ENCODE measurements around the gene GSTK1. TPM values are rescaled to one million over a fixed set of nuclear protein-coding genes. Genes with fewer than 3 reads are reported as not detected.

Gene GSTK1
- total and polyA plus RNA-seq, 4 donors: 98.9 to 253 (median 187) TPM

- TF ChIP-seq NR2F2 (IDR thresholded peaks at IDR 0.05) (peak; percentile 21), HNF4G (IDR thresholded peaks at IDR 0.05) (no peak), SP1 (IDR thresholded peaks at IDR 0.05) (no peak)
- peaks cover 8 to 44% (median 31%) of the 10 kb centered on the region in 4 donors for H3K4me1 ChIP-seq (ENCODE audit: control insufficient read depth in 4 of 4, insufficient read depth in 4 of 4, low read length in 3 of 4)
- no peak for DNase-seq (ENCODE audit: low spot score)
- no peak overlapping the region for H3K9ac ChIP-seq (ENCODE audit: low read depth in 1 of 2, low read length in 2 of 2)
- no peak overlapping the region for H3K4me3 ChIP-seq (ENCODE audit: low read depth in 1 of 3, low read length in 3 of 3)
- H3K36me3 ChIP-seq (ENCODE audit: control insufficient read depth in 4 of 4, insufficient read depth in 3 of 4, low read depth in 1 of 4, low read length in 3 of 4): peaks cover 0 to 26% (median 7%) of the 10 kb centered on the region in 4 donors
- H3K9me3 ChIP-seq (ENCODE audit: control insufficient read depth in 4 of 4, low read length in 3 of 4): no peaks in the 10 kb centered on the region
- WGBS: 63% methylated on average over 15 of the region's 15 CpGs
- no peaks in the 10 kb centered on the region for H3K27me3 ChIP-seq (ENCODE audit: control insufficient read depth in 4 of 4, insufficient read depth in 4 of 4, low read length in 3 of 4)
- H3K27ac ChIP-seq (ENCODE audit: low read depth in 1 of 2, low read length in 2 of 2): no peak overlapping the region
Measured at GRCh38 chr7:143265017-143265693, 1.9 kb downstream of the GSTK1 start.

- DNase-seq (ENCODE audit: low spot score): no peak
- TF ChIP-seq CTCF (IDR thresholded peaks at IDR 0.05; ENCODE audit: low read depth, low read length, missing input control): no peak
- no peak for TF ChIP-seq EGR1 (IDR thresholded peaks at IDR 0.05; ENCODE audit: low read depth in 2 of 2)
- TF ChIP-seq FOXA1 (IDR thresholded peaks at IDR 0.05): no peak
- peak; percentile 33 to 44 for TF ChIP-seq RAD21 (IDR thresholded peaks at IDR 0.05)
- no peak for TF ChIP-seq TAF1 (conservative IDR thresholded peaks at IDR 0.05)
- no peak for TF ChIP-seq REST (IDR thresholded peaks at IDR 0.05)
- no peak for TF ChIP-seq ZBTB33 (IDR thresholded peaks at IDR 0.05)
- peak; percentile 72 for TF ChIP-seq SP1 (IDR thresholded peaks at IDR 0.05)
- TF ChIP-seq YY1 (IDR thresholded peaks at IDR 0.05): peak; percentile 32
- TF ChIP-seq RXRA (IDR thresholded peaks at IDR 0.05): peak; percentile 43 to 59
- TF ChIP-seq NR2F2 (IDR thresholded peaks at IDR 0.05): no peak
- no peak for TF ChIP-seq FOXA2 (IDR thresholded peaks at IDR 0.05)
- TF ChIP-seq HNF4G (IDR thresholded peaks at IDR 0.05): peak; percentile 75
- TF ChIP-seq ATF3 (IDR thresholded peaks at IDR 0.05): no peak
- TF ChIP-seq GABPA (IDR thresholded peaks at IDR 0.05 in 1 of 2, conservative IDR thresholded peaks at IDR 0.05 in 1 of 2): no peak
- peak; percentile 84 to 88 for TF ChIP-seq HNF4A (conservative IDR thresholded peaks at IDR 0.05)
- TF ChIP-seq MAX (IDR thresholded peaks at IDR 0.05): no peak
- TF ChIP-seq JUND (IDR thresholded peaks at IDR 0.05): peak in 1 of 2 donors; percentile 12
- H3K9me3 ChIP-seq (ENCODE audit: control insufficient read depth in 4 of 4, low read length in 3 of 4): no peaks in the 10 kb centered on the region
- no peak overlapping the region for H3K4me3 ChIP-seq (ENCODE audit: low read depth in 1 of 3, low read length in 3 of 3)
- 28% methylated on average over 5 of the region's 5 CpGs for WGBS
- no peak overlapping the region for H3K27ac ChIP-seq (ENCODE audit: low read depth in 1 of 2, low read length in 2 of 2)
- H3K27me3 ChIP-seq (ENCODE audit: control insufficient read depth in 4 of 4, insufficient read depth in 4 of 4, low read length in 3 of 4): no peaks in the 10 kb centered on the region
- peaks cover 1 to 31% (median 7%) of the 10 kb centered on the region in 4 donors for H3K36me3 ChIP-seq (ENCODE audit: control insufficient read depth in 4 of 4, insufficient read depth in 3 of 4, low read depth in 1 of 4, low read length in 3 of 4)
- no peak overlapping the region for H3K9ac ChIP-seq (ENCODE audit: low read depth in 1 of 2, low read length in 2 of 2)
- H3K4me1 ChIP-seq (ENCODE audit: control insufficient read depth in 4 of 4, insufficient read depth in 4 of 4, low read length in 3 of 4): peaks cover 8 to 43% (median 30%) of the 10 kb centered on the region in 4 donors
Measured at GRCh38 chr7:143269251-143269650, 6.0 kb downstream of the GSTK1 start.
